Transverse colon (tissue), 3 donors: Measurements from ENCODE around the gene CFAP61.

ENCODE experiments used
- POLR2A ChIP-seq: fragments of 450-650 bp; IDR thresholded peaks from one replicate; pipeline ENCODE4 v1.6.1; 2016; ENCODE audit warnings: antibody characterized with exemption, mild to moderate bottlenecking, moderate library complexity
- TF ChIP-seq, protein P1 (sequence below), 5 experiments: fragments of 200-600 bp in 3 of 5; fragments of 450-650 bp in 2 of 5; sonication (generic) in 3 of 5; IDR thresholded peaks; 1 replicate in 2 of 5; 2 replicates in 3 of 5; pipeline ENCODE4 v1.5.1; 2016 to 2017; ENCODE audit warnings: antibody characterized with exemption in 5 of 5, inconsistent platforms in 3 of 5, mild to moderate bottlenecking in 2 of 5, moderate library complexity in 1 of 5

DNA sequence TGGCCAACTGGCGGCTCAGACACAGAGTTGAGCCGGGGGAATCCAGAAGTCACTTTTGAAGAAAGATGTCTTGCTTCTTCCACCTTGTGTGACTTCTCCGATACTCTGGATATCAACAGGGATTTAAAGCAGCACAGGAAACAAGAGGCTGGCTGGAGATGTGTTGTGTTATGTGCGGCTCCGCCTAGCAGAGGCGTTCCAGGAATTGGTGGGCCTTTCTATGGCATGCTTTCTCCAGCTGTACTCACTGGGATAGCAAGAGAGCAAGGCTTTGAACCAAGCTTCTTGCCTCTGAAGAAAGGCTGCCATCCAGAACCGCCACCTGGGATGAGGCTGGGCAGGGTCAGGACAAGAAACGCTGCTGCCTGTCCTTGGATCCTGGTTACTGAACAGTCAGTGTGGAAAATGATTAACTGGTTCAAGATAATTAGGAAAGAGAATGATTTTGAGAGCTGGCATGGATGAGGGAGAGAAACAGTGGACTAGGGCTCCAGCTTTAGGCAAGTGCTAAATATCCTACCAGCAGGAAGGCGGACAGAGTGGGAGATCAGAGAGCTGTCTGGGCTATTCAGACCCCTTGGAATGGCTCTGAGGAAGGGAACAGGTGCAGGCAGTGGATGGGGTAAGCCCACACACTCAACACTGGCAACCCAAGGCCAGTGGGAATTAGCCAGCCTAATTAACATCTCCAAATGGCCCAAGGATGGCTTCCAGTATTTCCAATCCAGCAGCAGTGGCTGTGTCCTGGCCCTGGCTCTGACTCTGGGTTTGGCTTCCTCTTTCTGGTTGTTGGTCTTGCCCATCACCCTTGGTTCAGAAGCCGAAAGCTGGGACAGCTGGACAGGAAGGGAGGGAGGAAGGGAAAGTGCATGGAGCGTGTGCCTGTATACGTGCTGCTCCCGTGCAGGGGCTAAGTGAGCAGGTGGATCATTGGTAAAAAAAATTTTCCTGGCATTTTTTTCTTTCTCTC lies 347.5 kb downstream of the CFAP61 start:
- TF ChIP-seq POLR2A: no peak
- TF ChIP-seq, protein P1, sequence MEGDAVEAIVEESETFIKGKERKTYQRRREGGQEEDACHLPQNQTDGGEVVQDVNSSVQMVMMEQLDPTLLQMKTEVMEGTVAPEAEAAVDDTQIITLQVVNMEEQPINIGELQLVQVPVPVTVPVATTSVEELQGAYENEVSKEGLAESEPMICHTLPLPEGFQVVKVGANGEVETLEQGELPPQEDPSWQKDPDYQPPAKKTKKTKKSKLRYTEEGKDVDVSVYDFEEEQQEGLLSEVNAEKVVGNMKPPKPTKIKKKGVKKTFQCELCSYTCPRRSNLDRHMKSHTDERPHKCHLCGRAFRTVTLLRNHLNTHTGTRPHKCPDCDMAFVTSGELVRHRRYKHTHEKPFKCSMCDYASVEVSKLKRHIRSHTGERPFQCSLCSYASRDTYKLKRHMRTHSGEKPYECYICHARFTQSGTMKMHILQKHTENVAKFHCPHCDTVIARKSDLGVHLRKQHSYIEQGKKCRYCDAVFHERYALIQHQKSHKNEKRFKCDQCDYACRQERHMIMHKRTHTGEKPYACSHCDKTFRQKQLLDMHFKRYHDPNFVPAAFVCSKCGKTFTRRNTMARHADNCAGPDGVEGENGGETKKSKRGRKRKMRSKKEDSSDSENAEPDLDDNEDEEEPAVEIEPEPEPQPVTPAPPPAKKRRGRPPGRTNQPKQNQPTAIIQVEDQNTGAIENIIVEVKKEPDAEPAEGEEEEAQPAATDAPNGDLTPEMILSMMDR (IDR thresholded peaks at IDR 0.05): no peak
